Mesodermal cell (in vitro differentiated cells): ENCODE data around the gene IL13.

Experiments used
- H3K27ac ChIP-seq: 2 replicates; pipeline ENCODE4 v1.7.0; 2013; ENCODE audit warnings: mild to moderate bottlenecking, low read depth, low read length, moderate library complexity; ENCODE audit not compliant: severe bottlenecking
- H3K36me3 ChIP-seq: 2 replicates; pipeline ENCODE4 v1.7.1; 2013; ENCODE audit warnings: mild to moderate bottlenecking, low read length, moderate library complexity; ENCODE audit not compliant: control insufficient read depth, insufficient read depth
- H3K4me1 ChIP-seq: one replicate; pipeline ENCODE4 v1.7.1; 2013; ENCODE audit warnings: mild to moderate bottlenecking, low read length; ENCODE audit not compliant: insufficient read depth, control insufficient read depth, poor library complexity, severe bottlenecking
- H3K4me3 ChIP-seq: 2 replicates; pipeline ENCODE4 v1.7.0; 2013; ENCODE audit warnings: low read length, control low read depth, mild to moderate bottlenecking; ENCODE audit not compliant: insufficient read depth, poor library complexity, severe bottlenecking; ENCODE audit errors: extremely low read depth
- H3K9me3 ChIP-seq: 2 replicates; pipeline ENCODE4 v1.7.1; 2013; ENCODE audit warnings: mild to moderate bottlenecking, low read length, moderate library complexity; ENCODE audit not compliant: control insufficient read depth
- WGBS, 2 experiments: methylation state at CpG; one replicate each; pipeline ENCODE4 v1.1.5; 2013; ENCODE audit warnings: missing lambda C conversion rate in 2 of 2; ENCODE audit not compliant: insufficient coverage in 2 of 2; 5-methylcytosine and 5-hydroxymethylcytosine counted together

The IL13 gene

DNA sequence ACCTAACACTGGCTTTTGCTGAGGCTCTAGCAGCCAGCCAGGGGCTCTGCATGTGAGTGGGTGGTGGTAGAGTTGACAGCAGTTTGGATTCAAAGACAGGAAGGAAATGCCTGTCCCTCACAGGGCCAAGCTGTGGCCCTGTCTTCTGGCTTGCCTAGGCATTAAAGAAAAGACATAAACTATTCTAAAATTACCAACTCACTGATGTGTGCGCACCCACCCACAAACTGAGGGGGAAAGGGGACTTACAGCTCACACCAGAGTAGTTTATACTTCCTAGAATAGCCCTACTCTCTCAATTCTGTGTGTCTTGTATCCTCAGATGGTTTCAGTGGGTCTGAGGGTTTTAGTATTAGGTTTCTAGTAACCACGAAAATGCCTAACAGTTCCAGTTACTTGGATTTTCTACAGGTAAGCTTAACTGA is 18.3 kb upstream of the IL13 start:
- Histone ChIP-seq H3K9me3 (no peaks in the 10 kb centered on the region), H3K36me3 (peaks cover 33% of the 10 kb centered on the region), H3K4me3 (no peak overlapping the region), H3K27ac (no peak overlapping the region), H3K4me1 (no peaks in the 10 kb centered on the region)
- WGBS, 2 experiments, result 100% methylated on average over 1 of the region's 2 CpGs; no CpG with 5 or more reads in 1 of the 2 experiments

DNA sequence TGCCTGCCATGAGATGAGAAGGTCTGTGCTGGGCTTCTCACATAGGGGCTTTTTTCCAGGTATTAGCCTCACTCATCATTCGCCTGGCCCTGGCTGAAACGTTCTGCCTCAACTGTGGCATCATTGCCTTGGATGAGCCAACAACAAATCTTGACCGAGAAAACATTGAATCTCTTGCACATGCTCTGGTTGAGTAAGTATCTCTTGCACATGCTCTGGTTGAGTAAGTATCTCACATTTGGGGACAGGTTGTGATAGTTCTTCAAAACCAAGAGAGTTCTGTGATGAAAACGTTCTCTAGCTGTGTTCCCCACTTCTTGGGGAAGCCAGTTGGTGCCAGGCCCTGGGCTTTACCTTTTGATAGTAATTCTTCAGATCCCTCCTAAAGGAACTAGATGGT is 17.4 kb upstream of the IL13 start:
- no peaks in the 10 kb centered on the region for H3K9me3 ChIP-seq
- peaks cover 33% of the 10 kb centered on the region for H3K36me3 ChIP-seq
- WGBS, 2 experiments, result 92 to 96% methylated on average over 3 to 4 of the region's 4 CpGs
- no peak overlapping the region for H3K27ac ChIP-seq
- H3K4me1 ChIP-seq, result no peaks in the 10 kb centered on the region
- H3K4me3 ChIP-seq, result no peak overlapping the region

DNA sequence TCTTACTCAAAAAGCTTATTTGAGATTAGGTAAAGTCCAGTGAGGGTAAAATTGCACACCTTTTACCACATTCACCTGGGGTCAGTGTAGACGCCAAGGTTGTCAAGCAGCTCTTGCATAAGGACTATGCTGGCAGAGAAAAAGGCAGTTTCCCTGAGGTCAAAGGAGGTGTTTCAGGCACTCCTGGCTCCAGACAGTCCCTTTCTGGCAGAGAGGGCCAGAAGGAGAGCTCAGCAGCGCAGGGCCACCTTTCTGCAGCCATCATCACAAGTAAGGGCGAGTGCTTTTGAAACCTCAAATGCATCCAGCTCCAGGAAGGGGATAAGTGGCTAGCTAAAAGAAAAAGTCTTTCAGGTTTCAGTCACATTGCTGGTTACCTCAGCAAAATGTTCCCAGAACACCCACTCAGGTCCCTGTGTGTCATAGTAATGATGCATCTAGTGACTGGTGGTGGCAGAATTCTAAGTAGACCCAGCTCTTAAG is 16.7 kb upstream of the IL13 start:
- peaks cover 33% of the 10 kb centered on the region for H3K36me3 ChIP-seq
- H3K4me1 ChIP-seq, result no peaks in the 10 kb centered on the region
- WGBS, 2 experiments, result 100% methylated on average over 1 to 2 of the region's 3 CpGs

DNA sequence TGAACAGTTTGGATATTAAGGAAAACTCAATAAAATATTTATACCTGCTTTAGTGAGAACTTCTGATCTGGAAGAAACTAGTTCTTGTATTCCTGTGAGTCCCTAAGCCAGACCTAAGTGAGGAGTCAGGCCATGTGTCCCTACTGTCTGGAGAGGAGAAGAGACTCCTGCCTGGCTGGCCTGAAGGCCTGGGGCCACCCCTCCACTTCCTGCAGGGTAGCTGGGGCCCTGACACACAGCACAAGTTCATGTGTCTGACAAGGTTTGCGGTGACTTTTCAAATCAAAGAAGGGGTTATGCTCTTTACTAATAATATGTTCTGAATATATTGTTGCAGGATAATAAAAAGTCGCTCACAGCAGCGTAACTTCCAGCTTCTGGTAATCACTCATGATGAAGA is 16.1 kb upstream of the IL13 start:
- no peaks in the 10 kb centered on the region for H3K4me1 ChIP-seq
- peaks cover 33% of the 10 kb centered on the region for H3K36me3 ChIP-seq
- no peak overlapping the region for H3K4me3 ChIP-seq
- no peak overlapping the region for H3K27ac ChIP-seq
- H3K9me3 ChIP-seq, result no peaks in the 10 kb centered on the region
- 84 to 100% methylated on average over 2 to 3 of the region's 3 CpGs for WGBS, 2 experiments

More for the DNA sequence above, 16.7 kb upstream of the IL13 start:
- H3K4me3 ChIP-seq, result no peak overlapping the region
- H3K9me3 ChIP-seq, result no peaks in the 10 kb centered on the region
- no peak overlapping the region for H3K27ac ChIP-seq

DNA sequence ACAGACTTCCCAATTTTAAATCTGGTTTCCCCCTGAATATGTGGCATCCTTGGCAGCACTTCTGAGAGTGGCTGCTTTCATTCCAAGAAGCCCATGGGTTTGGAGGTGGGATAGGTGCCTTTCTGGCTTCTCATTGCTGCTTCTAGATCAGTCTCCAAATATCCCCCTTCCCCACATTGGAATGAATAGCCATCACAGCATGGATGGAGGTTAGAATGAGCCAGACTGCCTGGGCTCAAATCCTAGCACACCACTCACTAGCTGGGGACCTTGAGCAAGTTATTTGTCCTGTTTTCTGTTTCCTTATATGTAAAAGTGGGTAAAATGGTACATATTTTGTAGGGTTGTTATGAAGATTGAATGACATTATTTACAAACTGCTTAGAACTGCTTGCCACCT is 13.8 kb upstream of the IL13 start:
- no peaks in the 10 kb centered on the region for H3K4me1 ChIP-seq
- no peak overlapping the region for H3K4me3 ChIP-seq
- H3K27ac ChIP-seq, result no peak overlapping the region
- no peaks in the 10 kb centered on the region for H3K9me3 ChIP-seq
- H3K36me3 ChIP-seq, result peaks cover 21% of the 10 kb centered on the region

DNA sequence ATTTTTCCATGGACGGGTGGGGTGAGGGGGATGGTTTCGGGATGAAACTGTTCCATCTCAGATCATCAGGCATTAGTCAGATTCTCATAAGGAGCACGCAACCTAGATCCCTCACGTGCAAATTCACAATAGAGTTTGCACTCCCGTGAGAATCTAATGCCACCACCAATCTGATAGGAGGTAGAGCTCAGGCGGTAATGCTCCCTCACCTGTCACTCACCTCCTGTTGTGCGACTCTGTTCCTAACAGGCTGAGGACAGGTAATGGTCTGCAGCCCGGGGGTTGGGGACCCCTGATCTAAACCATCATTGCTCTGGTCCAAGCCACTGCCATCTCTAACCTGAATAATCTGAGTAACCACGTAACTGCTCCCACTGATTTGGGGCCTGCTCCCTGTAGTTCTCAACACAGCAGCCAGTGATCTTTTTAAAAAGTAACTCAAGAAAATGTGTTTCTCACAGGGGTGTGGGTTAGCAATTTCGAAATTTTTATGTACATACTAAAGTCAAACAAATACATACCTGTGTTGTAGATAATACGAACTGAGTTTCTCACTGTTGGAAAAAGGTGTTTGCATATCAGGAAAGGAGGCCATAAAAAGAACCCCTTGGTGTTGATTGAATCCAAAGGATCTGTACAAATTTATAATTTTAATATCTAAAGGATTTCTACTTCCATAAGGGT is 11.2 kb upstream of the IL13 start:
- peaks cover 12% of the 10 kb centered on the region for H3K36me3 ChIP-seq
- H3K4me1 ChIP-seq, result no peaks in the 10 kb centered on the region
- WGBS, 2 experiments, result 88% methylated on average over 5 to 6 of the region's 11 CpGs
- no peaks in the 10 kb centered on the region for H3K9me3 ChIP-seq
- no peak overlapping the region for H3K27ac ChIP-seq
- H3K4me3 ChIP-seq, result no peak overlapping the region

DNA sequence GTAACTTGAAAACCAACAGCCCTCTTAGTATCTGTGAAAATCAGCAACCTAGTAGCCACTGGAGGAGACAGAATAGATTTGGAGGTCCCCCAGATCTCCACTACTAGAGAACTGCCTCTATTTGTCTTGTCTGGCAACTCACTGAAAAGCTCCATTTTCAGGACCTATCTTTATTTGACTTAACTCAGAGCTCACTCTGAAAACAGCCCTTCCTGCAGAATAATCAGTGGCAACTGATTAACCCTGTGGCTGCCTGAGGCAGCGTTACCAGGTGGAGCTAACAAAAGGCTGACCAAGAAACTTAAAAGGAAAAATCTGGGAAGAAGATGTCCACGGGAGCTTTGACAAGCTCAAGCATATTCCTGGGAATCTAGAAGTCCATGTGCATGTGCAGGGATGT is 10.5 kb upstream of the IL13 start:
- H3K36me3 ChIP-seq, result peaks cover 10% of the 10 kb centered on the region
- WGBS, 2 experiments, result 85 to 94% methylated on average over 2 of the region's 2 CpGs

DNA sequence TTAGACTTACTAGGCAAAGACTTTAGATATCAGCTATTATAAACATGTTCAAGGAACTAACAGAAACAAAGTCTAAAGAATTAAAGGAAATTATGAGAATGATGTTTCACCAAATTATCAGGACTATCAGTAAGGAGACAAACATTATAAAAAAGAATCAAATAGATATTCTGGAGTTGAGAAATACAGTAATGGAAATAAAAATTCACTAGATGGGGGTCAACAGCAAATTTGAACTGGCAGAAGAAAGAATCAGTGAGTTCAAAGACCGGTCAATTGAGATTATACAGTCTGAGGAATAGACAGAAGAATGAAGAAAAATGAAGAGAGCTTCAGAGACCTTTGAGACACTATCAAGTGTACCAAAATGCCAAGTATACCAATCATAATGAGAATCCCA is 9.6 kb upstream of the IL13 start:
- no peaks in the 10 kb centered on the region for H3K9me3 ChIP-seq
- H3K27ac ChIP-seq, result no peak overlapping the region
- 88% methylated on average over 1 of the region's 1 CpG; no CpG with 5 or more reads in 1 of the 2 experiments for WGBS, 2 experiments
- no peaks in the 10 kb centered on the region for H3K4me1 ChIP-seq
- H3K36me3 ChIP-seq, result peaks cover 1% of the 10 kb centered on the region
- H3K4me3 ChIP-seq, result no peak overlapping the region

More for the DNA sequence above, 10.5 kb upstream of the IL13 start:
- Histone ChIP-seq H3K9me3 (no peaks in the 10 kb centered on the region), H3K4me1 (no peaks in the 10 kb centered on the region), H3K4me3 (no peak overlapping the region), H3K27ac (no peak overlapping the region)

DNA sequence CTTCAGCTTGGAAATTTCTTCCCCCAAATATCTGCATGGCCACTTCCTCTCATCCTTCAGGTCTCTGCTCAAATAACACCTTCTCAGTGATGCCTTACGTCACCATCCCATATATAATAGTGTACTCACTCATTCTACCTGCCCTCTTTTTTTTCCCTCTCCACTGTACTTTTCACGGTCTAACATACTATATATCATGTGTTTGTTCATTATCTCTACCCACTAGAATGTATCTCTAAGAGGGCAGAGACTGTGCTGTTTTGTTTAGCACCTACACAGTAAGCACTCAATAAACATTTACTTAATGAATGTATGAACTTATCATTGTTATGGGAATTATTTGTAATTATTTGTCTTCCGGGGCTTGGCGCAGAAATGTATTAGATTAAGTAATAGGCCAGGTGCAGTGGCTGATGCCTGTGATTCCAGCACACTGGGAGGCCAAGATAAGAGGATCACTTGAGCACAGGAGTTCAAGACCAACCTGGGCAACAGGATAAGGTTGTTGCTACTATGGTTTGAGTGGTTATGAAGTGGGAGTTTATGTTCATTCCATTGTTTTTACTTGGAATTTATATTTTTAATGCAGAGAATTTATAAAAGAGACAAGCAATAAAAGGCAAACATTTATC is 6.0 kb upstream of the IL13 start:
- peaks cover 4% of the 10 kb centered on the region for H3K4me1 ChIP-seq
- 92 to 100% methylated on average over 2 to 3 of the region's 4 CpGs for WGBS, 2 experiments
- no peaks in the 10 kb centered on the region for H3K36me3 ChIP-seq
- no peak overlapping the region for H3K27ac ChIP-seq
- no peaks in the 10 kb centered on the region for H3K9me3 ChIP-seq
- no peak overlapping the region for H3K4me3 ChIP-seq

DNA sequence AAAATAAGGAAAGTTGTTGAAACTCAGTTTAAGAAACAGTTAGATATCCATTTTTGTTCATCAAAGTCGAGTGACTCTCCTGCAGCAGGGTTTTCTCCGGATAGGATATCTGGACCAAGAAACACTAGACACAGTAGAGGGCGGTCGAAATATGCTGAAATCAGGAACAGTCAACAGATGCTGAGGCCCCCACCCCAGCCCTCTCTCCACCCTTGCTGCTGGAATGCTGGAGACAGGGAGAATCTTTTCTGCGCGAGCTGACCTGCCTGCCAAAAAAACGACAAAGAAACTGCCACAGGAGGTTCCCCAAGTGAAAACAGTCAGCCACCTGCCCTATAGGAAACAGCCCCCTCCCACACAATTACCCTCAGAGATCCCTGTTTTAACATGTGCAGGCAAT is 4.3 kb upstream of the IL13 start:
- Histone ChIP-seq H3K4me1 (peaks cover 4% of the 10 kb centered on the region), H3K27ac (no peak overlapping the region), H3K9me3 (no peaks in the 10 kb centered on the region), H3K4me3 (no peak overlapping the region), H3K36me3 (no peaks in the 10 kb centered on the region)
- 79 to 92% methylated on average over 4 of the region's 7 CpGs for WGBS, 2 experiments
